WTC11 (cell line): ENCODE measurements around the gene GRK4.
A peak's percentile ranks its signal among the peaks of the same experiment; 100 is the strongest.

Experiments used
- CBFB ChIP-seq: sonication (generic); formaldehyde crosslinking; IDR thresholded peaks from 2 replicates; pipeline ENCODE4 v1.8.1; 2022; ENCODE audit warnings: mild to moderate bottlenecking, low read depth, missing genetic modification reagents
- CREB1 ChIP-seq: sonication (generic); formaldehyde crosslinking; IDR thresholded peaks from 2 replicates; pipeline ENCODE4 v1.8.0; 2023; ENCODE audit warnings: mild to moderate bottlenecking, missing genetic modification reagents
- ESRRA ChIP-seq: sonication (generic); formaldehyde crosslinking; IDR thresholded peaks from 2 replicates; pipeline ENCODE4 v1.8.1; 2022; ENCODE audit warnings: mild to moderate bottlenecking, missing genetic modification reagents, borderline replicate concordance
- ETV6 ChIP-seq: sonication (generic); formaldehyde crosslinking; IDR thresholded peaks from 2 replicates; pipeline ENCODE4 v1.8.1; 2022; ENCODE audit warnings: mild to moderate bottlenecking, missing genetic modification reagents
- JUN ChIP-seq: sonication (generic); formaldehyde crosslinking; IDR thresholded peaks from 2 replicates; pipeline ENCODE4 v1.8.0; 2023; ENCODE audit warnings: mild to moderate bottlenecking, missing genetic modification reagents
- RELA ChIP-seq: sonication (generic); formaldehyde crosslinking; IDR thresholded peaks from 2 replicates; pipeline ENCODE4 v1.8.1; 2022; ENCODE audit warnings: missing genetic modification reagents, mild to moderate bottlenecking, borderline replicate concordance
- SP1 ChIP-seq: sonication (generic); formaldehyde crosslinking; conservative IDR thresholded peaks from 2 replicates; pipeline ENCODE4 v1.8.1; 2022; ENCODE audit warnings: missing genetic modification reagents
- TP53 ChIP-seq: sonication (generic); formaldehyde crosslinking; IDR thresholded peaks from 2 replicates; pipeline ENCODE4 v1.8.1; 2023; ENCODE audit warnings: mild to moderate bottlenecking, missing genetic modification reagents
- ZNF423 ChIP-seq: fragments of 250-450 bp; sonication (Bioruptor Pico); IDR thresholded peaks from 2 replicates; pipeline ENCODE4 v2.1.2; 2022; ENCODE audit warnings: mild to moderate bottlenecking, moderate library complexity
- TF ChIP-seq, protein P1 (sequence below): sonication (generic); formaldehyde crosslinking; IDR thresholded peaks from 2 replicates; pipeline ENCODE4 v1.8.1; 2022; ENCODE audit warnings: missing genetic modification reagents, borderline replicate concordance
- TF ChIP-seq, protein P2 (sequence below): fragments of 200-600 bp; IDR thresholded peaks from 2 replicates; pipeline ENCODE4 v1.8.0; 2022; ENCODE audit warnings: antibody characterized with exemption
- TF ChIP-seq, protein P3 (sequence below): sonication (generic); formaldehyde crosslinking; IDR thresholded peaks from 2 replicates; pipeline ENCODE4 v1.8.0; 2022; ENCODE audit warnings: mild to moderate bottlenecking, missing genetic modification reagents
- TF ChIP-seq, protein P4 (sequence below): sonication (generic); formaldehyde crosslinking; IDR thresholded peaks from 2 replicates; pipeline ENCODE4 v1.8.1; 2023; ENCODE audit warnings: mild to moderate bottlenecking, missing genetic modification reagents, moderate library complexity

DNA sequence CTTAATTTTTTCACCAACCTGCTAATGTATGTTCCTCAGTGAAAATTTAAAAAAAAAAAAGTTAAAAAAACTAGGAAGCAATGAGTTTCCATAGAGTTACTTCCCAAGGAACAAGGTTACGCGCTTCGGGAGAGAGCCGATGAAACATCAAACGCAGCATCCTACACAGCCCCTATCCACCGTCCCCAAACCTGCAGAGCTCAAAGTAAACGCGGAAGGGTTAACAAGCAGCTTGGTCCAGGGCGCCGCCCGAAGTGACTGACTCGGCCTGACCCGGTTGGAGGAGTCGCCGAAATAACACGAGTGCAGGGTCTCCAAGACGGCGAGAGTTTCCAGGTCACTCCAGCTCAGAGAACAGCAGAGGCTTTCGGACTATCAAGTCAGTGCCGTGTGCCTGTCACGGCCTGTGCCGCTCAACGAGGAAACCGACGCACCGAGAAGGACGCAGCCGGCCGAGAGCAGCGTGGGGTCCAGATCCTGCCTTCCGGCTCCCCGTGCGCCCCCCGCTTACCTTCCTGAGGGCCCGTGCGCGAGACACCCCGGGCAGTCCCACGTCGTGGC is 677 bp upstream of the GRK4 start:
- TF ChIP-seq, protein P1, sequence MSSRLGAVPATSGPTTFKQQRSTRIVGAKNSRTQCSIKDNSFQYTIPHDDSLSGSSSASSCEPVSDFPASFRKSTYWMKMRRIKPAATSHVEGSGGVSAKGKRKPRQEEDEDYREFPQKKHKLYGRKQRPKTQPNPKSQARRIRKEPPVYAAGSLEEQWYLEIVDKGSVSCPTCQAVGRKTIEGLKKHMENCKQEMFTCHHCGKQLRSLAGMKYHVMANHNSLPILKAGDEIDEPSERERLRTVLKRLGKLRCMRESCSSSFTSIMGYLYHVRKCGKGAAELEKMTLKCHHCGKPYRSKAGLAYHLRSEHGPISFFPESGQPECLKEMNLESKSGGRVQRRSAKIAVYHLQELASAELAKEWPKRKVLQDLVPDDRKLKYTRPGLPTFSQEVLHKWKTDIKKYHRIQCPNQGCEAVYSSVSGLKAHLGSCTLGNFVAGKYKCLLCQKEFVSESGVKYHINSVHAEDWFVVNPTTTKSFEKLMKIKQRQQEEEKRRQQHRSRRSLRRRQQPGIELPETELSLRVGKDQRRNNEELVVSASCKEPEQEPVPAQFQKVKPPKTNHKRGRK (CRISPR knock-in tag): no peak
- TF ChIP-seq CBFB (CRISPR knock-in tag) (no peak), SP1 (CRISPR knock-in tag) (no peak), RELA (CRISPR knock-in tag) (no peak; the same call in 1 of the 2 replicates), ESRRA (CRISPR knock-in tag) (no peak), TP53 (CRISPR knock-in tag) (no peak), ETV6 (CRISPR knock-in tag) (no peak), ZNF423 (peak; percentile 56; the same call in 1 of the 2 replicates), CREB1 (no peak), JUN (CRISPR knock-in tag) (no peak)
- TF ChIP-seq, protein P2, sequence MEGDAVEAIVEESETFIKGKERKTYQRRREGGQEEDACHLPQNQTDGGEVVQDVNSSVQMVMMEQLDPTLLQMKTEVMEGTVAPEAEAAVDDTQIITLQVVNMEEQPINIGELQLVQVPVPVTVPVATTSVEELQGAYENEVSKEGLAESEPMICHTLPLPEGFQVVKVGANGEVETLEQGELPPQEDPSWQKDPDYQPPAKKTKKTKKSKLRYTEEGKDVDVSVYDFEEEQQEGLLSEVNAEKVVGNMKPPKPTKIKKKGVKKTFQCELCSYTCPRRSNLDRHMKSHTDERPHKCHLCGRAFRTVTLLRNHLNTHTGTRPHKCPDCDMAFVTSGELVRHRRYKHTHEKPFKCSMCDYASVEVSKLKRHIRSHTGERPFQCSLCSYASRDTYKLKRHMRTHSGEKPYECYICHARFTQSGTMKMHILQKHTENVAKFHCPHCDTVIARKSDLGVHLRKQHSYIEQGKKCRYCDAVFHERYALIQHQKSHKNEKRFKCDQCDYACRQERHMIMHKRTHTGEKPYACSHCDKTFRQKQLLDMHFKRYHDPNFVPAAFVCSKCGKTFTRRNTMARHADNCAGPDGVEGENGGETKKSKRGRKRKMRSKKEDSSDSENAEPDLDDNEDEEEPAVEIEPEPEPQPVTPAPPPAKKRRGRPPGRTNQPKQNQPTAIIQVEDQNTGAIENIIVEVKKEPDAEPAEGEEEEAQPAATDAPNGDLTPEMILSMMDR: no peak
- TF ChIP-seq, protein P3, sequence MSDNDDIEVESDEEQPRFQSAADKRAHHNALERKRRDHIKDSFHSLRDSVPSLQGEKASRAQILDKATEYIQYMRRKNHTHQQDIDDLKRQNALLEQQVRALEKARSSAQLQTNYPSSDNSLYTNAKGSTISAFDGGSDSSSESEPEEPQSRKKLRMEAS: no peak
- TF ChIP-seq, protein P4, sequence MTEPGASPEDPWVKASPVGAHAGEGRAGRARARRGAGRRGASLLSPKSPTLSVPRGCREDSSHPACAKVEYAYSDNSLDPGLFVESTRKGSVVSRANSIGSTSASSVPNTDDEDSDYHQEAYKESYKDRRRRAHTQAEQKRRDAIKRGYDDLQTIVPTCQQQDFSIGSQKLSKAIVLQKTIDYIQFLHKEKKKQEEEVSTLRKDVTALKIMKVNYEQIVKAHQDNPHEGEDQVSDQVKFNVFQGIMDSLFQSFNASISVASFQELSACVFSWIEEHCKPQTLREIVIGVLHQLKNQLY (CRISPR knock-in tag): no peak
